PC-3 (cell line): ENCODE data around the gene UTS2.

ENCODE experiments used
- EZH2 ChIP-seq: fragments of 300-600 bp; sonication (generic); IDR thresholded peaks from one replicate; pipeline ENCODE4 v1.6.1; 2017; ENCODE audit warnings: antibody characterized with exemption, mild to moderate bottlenecking, low read length; ENCODE audit not compliant: unreplicated experiment
- EZH2phosphoT487 ChIP-seq: fragments of 300-600 bp; sonication (generic); IDR thresholded peaks from 2 replicates; pipeline ENCODE4 v1.6.1; 2018; ENCODE audit warnings: mild to moderate bottlenecking, antibody characterized with exemption, low read length, borderline replicate concordance
- TF ChIP-seq, protein P1 (sequence below): fragments of 300-600 bp; sonication (generic); conservative IDR thresholded peaks from 2 replicates; pipeline ENCODE4 v1.5.1; 2017; ENCODE audit warnings: antibody characterized with exemption, low read depth, mild to moderate bottlenecking, low read length

DNA sequence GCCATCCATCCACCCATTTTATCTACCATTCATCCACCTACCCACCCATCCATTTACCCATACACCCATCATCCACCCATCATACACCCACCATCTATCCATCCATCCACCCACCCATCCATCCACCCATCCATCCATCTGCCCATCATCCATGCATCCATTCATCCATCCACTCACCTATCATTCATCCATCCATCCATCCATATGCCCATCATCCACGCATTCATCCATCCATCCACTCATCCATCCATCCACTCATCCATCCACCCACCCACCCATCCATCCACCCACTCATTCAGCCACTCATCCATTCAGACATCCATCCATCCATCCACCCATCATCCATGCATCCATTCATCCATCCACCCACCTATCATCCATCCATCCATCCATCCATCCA is 31.9 kb upstream of the UTS2 start:
- TF ChIP-seq, protein P1, sequence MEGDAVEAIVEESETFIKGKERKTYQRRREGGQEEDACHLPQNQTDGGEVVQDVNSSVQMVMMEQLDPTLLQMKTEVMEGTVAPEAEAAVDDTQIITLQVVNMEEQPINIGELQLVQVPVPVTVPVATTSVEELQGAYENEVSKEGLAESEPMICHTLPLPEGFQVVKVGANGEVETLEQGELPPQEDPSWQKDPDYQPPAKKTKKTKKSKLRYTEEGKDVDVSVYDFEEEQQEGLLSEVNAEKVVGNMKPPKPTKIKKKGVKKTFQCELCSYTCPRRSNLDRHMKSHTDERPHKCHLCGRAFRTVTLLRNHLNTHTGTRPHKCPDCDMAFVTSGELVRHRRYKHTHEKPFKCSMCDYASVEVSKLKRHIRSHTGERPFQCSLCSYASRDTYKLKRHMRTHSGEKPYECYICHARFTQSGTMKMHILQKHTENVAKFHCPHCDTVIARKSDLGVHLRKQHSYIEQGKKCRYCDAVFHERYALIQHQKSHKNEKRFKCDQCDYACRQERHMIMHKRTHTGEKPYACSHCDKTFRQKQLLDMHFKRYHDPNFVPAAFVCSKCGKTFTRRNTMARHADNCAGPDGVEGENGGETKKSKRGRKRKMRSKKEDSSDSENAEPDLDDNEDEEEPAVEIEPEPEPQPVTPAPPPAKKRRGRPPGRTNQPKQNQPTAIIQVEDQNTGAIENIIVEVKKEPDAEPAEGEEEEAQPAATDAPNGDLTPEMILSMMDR = no peak
- TF ChIP-seq EZH2 = no peak
- no peak for TF ChIP-seq EZH2phosphoT487
